Stimulated activated CD8-positive, alpha-beta memory T cell treated with anti-CD3 and anti-CD28 coated beads, Interleukin-4, amount 100 ng/mL, for 1 hour (primary cell): ENCODE data around the gene POLR2A.
"Not testable (repeated sequence)": the region's sequence is repeated elsewhere in the genome, so short reads cannot be mapped to it uniquely, and the experiment has no call there.

Experiments used
- DNase-seq, 2 donors: peaks; one replicate each; pipeline ENCODE4 v3.0.0-alpha.2; 2020; ENCODE audit warnings: low read depth in 2 of 2, low spot score in 1 of 2

POLR2A gene

DNA sequence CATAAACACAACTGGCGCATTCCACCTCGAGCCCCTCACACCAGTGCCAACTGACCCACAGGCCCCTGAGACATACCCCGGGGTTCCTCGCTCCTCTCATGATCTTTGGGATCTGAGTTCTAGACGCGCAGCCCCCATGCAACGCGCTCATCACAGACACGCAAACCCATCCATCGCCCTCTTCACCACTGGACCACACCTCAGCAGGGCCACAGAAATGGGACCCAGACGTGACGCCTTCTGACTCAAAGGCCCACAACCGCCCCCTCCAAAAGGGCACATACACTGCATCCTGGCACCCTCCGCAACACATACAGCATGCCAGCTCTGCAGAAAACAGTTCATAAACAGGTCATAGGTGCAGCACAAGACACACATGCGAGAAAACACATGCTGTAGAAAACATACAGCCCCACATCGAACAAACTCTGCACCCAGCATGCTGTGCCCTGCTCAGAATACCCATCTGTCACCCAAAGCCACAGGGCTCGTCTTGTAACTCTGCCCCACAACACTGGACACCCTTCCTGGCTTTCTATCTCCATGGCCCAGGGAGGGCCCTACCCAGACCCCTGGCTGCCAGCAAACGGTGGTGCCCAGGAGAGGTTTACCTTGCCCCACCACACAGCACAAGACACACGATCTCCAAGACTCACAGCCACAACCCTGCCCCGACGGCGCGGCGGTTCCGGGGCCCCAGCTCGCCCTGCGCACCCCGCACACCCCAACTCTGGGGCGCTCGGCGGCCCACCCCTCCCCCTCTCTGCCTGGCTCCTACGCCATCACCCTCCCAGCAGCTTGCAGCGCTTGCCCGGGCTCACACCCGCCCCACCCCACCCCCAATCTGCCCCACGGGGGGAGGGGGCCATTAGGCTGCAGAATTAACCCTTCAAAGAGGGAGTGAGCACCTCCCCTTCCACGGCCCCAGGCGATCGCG lies 5.6 kb upstream of the POLR2A start:
- DNase-seq: no peak

DNA sequence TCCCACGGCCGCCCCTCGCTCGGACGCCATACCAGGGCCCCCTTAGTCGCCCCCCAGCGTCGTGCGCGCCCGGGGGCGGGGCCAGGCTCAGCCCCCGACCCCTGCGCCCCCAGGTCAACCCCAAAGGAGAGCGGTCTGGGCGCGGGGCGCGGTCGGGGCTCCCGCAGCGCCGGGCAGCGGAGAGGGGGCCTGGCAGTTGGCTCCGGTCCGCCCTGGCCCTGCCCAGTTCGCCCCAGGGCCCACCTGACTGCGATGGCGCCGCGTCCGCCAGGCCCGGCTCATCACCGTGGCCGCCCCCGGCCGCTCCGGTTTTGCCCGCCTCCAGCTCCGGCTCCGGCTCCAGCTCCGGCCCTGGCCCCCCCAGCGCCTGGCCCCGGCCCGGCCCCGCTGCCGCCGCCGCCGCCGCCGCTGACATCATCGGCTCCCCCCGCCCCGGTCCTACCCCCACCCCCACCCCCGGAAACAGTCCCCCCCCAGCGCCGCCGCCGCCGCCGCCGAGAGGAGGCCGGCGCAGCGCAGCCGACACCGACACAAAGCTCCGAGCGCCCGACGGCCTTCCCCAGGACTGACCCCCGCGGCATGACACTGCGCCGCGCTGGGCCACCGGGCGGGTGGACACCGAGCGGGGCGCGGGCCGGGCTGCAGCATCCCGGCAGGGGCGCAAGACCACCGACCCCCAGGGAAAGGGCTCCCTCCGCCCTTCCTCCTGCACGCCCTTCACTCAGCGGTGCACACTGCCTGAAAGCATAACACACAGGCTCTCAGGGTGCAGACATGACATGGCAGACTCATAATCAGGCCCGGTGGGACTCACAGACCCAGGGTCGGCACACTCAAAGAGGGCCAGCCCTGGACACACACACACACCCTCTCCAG lies 4.7 kb upstream of the POLR2A start, which contains the start of gene ZBTB4:
TSS of gene ZBTB4 (minus strand) at position 419 of the 876 bp plus-strand sequence. CDS start 12,830 bp downstream, outside the sequence.
- DNase-seq: peak; percentile 42 to 55

DNA sequence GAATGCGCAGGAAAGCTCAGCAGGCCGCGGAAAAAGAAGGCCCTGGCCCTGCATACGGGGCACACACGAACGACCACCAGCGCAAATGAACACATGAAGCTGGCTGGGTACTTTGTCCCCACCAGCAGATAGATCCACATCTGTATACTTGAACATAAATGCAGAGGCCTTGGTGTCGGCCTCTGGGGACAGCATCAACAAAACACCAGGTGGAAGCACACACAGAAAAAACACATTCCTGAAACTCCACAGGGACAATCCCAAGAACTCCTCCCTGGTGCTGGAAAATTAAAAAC lies 4.1 kb upstream of the POLR2A start:
- DNase-seq: no peak

DNA sequence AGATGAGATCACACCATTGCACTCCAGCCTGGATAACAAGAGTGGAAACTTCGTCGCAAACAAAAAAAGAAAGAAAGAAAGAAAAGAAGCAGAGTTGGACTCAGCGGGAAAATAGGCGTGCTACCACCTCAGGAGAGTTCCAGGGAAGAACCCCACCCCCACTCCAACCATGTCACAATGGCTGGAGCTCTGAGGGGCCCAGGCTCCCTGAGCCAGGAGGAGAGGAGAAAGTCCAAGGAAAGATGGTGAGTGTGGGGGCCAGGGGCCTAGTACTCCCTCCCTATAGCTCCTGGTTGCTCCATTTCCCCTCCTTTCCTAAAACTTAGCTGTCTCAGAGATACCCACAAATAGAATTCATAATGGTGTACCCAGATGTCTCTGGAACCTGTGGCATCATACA lies 2.9 kb upstream of the POLR2A start, which contains the start of gene SLC35G6:
TSS of gene SLC35G6 (plus strand) at position 172 of the 400 bp plus-strand sequence. CDS start at position 243, 71 bp downstream.
- DNase-seq: not testable (repeated sequence)

DNA sequence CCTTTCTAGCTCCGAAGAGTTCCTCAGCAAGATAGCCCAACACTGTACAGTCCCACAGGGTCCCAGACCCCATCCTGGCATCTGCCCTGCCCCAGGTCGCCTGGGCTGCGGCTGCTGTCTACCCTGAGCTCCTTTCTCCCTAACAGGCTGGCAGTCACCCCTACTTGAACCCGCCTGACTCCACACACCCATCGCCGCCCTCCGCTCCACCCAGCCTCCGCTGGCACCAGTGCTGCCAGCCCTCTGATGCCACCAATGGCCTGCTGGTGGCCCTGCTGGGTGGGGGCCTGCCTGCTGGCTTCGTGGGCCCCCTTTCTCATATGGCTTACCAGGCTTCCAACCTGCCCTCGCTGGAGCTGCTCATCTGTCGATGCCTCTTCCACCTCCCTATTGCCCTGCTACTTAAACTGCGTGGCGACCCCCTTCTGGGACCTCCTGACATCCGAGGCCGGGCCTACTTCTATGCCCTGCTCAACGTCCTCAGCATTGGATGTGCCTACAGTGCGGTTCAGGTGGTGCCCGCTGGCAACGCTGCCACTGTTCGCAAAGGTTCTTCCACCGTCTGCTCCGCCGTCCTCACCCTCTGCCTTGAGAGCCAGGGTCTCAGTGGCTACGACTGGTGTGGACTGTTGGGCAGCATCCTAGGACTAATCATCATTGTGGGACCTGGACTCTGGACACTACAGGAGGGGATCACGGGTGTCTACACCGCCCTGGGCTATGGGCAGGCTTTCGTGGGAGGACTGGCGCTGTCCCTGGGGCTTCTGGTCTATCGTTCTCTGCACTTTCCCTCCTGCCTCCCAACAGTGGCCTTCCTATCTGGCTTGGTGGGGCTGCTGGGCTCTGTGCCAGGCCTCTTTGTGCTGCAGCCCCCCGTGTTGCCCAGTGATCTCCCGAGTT lies 2.1 kb upstream of the POLR2A start:
- DNase-seq: not testable (repeated sequence)

DNA sequence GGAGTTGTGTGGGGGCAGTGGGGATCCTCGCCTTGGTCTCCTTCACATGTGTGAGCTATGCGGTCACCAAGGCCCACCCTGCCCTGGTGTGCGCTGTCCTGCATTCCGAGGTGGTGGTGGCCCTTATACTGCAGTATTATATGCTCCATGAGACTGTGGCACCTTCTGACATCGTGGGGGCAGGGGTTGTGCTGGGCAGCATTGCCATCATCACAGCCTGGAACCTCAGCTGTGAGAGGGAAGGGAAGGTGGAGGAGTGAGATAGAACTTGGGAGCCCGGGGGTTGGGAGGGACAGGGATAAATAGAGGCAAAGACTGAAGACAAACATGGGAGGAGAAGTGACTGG lies 1.5 kb upstream of the POLR2A start:
- DNase-seq: not testable (repeated sequence)

DNA sequence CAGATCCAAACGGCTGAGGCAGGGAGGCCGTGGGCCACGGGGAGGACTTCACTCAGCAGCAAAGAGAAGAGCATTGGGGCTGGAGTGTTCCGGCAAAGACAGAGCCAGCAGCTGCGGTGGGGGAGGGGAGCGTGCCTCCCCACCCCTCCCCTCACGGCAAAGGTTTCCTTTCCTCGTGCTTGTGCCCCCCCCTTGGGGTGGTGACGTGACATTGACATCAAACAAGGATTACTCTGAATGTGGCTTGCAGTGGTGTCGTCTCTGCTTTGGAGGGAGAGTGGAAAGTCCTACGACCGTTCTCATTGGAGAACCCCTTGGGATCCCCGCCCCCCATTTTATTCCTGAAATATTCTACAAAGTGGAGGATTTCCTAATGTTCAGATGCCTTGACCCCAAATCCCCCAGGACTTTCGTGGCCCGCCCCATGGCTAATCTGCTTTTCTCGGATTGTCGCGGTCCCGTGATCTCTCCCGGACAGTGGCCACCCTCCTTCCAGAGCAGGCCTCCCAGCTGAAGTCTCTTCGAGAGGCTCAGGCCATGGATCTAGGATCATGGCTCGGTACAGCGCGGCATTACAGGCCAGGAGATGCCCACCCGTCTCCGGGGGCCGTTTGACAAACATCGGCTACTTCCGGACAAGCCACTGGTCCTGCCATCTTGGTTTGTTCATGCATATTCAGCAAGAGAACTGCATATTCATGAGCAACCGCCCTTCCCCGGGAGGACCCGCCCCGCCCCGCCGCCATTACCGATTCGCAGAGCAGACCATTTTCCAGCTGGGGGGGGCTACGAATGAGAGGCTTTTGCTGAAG lies 705 bp upstream of the POLR2A start:
- DNase-seq: peak; percentile 87 to 93

DNA sequence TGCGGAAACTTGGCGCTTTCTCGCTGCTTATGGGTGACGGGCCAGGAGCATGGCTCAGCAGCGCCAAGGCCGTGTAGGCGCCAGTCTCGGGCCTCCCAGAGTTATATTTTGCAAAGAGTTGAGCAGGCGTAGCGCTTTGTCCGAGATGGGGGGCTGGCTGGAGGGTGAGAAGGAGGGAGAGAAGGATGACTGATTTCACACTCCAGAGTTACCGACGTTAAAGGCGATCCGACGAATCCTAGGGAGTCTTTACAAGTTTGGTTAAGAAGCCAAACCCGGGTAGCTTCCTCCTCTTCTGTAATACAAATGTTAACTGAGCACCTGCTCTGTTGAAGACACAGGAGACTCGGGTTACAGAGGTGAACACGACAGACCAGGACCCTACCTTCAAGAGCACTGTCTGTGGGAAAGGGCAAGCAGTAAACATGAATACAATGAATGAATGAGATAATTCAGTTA lies 782 bp downstream of the POLR2A start:
- DNase-seq: no peak

DNA sequence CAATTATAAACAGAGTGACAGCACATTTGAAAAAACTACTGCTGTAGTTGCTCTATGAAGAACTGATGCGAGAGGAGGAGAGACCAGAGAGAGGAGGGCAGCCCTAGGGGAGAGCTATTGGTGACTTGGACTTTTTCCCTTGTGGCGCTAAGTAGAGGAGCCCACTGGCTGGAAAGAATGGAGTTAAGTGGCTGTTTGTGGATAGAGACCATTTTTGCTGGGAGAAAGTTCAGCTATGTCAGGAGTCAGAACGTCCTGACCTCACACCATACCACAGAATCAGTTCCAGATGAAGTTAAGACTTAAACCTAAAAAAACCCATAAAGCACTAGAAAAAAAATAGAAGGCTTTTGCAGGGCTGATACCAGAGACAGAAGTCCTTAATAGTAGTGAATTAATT lies 2.0 kb downstream of the POLR2A start:
- no peak for DNase-seq

DNA sequence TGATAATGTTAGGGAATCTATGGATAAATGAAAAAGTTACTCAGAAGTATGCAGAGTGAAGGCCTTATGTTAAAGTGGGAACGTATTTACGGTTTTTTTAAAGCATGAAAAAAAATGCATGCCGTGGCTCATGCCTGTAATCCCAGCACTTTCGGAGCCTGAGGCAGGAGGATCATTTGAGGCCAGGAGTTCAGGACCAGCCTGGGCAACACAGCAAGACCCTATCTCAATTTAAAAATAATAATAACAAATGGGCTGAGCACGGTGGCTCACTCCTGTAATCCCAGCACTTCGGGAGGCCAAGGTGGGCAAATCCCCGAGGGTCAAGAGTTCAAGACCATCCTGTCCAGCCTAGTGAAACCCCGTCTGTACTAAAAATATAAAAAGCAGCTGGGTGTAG lies 6.0 kb downstream of the POLR2A start:
- DNase-seq: no peak

DNA sequence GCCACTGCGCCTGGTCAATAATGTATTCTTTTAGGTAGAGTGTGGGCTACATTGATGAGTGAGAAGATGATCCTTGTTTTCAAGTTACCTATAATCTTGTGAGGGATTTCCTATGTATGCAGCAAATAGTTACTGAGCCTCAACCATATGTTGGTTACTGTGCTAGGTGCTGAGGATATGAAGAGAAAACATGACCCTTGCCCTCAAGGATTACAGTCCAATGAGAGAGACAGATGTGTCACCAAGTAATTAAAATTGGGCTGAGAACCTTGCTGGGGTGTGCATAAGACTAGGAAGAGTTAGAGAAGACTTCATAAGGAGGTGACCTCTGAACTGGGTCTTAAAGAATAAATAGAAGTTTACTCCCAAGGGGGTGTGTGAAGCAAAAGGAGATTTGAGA lies 7.4 kb downstream of the POLR2A start:
- no peak for DNase-seq

DNA sequence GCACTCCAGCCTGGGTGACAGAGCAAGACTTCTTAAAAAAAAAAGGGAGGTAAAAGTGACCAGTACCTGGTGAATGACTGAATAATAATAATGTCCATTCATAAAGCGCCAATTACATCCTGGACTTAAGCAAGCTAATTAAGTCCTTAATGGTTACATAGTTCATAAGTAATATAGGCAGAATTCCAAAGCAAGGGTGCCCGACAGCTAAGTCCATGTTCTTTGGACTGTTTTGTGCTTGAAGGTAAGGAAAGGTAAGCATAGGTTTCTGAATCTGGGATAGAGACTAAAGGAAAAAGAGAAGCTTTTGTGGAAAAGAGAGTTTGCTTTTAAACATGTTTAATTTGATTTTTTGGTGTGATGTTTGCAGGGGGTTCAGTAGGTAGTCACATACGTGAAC lies 9.8 kb downstream of the POLR2A start:
- no peak for DNase-seq

DNA sequence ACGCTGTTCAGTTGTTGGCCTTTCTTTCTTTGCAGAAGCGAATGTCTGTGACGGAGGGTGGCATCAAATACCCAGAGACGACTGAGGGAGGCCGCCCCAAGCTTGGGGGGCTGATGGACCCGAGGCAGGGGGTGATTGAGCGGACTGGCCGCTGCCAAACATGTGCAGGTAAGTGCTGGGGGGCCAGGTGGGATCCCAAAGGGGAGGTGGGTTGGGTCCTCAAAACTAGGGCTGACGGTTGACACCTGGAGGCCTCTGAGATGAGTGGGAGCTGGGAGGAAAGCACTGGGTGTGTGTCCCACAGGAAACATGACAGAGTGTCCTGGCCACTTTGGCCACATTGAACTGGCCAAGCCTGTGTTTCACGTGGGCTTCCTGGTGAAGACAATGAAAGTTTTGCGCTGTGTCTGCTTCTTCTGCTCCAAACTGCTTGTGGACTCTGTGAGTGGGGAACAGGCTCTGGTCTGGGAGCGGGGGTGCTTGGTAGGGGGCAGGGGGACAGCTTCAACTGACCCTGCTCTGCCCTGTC lies 11.8 kb downstream of the POLR2A start:
- DNase-seq: no peak

DNA sequence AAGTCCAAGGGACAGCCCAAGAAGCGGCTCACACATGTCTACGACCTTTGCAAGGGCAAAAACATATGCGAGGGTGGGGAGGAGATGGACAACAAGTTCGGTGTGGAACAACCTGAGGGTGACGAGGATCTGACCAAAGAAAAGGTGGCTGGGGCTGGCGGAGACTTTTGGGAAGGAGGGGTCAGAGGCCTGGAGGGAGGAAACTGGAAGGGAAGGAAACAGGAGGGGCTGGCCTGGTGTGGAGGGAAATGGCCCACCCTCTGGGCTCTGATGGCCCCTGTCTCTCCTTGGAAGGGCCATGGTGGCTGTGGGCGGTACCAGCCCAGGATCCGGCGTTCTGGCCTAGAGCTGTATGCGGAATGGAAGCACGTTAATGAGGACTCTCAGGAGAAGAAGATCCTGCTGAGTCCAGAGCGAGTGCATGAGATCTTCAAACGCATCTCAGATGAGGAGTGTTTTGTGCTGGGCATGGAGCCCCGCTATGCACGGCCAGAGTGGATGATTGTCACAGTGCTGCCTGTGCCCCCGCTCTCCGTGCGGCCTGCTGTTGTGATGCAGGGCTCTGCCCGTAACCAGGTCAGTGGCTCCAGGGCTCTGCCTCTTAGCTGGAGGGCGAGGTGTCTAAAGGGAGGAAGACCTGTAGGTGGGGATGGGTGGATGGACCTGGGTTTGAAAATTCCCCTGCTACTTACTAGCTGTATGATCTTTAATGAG lies 12.5 kb downstream of the POLR2A start:
- no peak for DNase-seq

DNA sequence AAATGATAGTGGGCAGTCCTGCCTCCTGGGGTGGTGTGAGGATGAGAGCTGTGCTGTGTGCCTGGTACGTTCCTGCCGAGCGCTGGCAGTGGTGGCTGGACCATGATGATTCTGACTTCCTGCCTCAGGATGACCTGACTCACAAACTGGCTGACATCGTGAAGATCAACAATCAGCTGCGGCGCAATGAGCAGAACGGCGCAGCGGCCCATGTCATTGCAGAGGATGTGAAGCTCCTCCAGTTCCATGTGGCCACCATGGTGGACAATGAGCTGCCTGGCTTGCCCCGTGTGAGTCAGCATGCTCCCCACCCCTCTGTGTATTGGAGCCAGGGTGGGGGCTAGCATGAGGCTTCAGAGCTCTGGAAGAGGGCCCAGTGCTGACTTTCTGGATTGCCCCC lies 13.1 kb downstream of the POLR2A start:
- DNase-seq: no peak

DNA sequence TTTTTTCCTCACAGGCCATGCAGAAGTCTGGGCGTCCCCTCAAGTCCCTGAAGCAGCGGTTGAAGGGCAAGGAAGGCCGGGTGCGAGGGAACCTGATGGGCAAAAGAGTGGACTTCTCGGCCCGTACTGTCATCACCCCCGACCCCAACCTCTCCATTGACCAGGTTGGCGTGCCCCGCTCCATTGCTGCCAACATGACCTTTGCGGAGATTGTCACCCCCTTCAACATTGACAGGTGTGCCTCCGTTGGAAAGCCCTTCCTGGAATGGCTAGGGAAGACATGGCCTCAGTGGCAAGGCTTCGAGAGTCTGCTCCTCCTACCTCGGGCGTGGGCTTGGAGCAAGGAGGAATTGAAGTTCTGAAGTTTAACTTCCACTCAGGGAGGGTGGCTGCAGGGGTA lies 13.5 kb downstream of the POLR2A start:
- DNase-seq: no peak

DNA sequence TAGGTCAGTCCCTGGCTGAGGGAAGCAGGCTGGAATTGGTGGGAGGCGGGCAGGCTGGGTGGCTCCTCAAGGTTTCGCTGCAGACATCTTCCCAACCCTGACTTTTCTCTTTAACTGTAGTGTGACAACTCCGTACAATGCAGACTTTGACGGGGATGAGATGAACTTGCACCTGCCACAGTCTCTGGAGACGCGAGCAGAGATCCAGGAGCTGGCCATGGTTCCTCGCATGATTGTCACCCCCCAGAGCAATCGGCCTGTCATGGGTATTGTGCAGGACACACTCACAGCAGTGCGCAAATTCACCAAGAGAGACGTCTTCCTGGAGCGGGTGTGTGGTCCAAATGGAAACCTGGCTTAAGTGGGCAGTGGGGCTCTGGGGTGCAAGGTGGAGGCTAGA lies 15.0 kb downstream of the POLR2A start:
- DNase-seq: no peak

DNA sequence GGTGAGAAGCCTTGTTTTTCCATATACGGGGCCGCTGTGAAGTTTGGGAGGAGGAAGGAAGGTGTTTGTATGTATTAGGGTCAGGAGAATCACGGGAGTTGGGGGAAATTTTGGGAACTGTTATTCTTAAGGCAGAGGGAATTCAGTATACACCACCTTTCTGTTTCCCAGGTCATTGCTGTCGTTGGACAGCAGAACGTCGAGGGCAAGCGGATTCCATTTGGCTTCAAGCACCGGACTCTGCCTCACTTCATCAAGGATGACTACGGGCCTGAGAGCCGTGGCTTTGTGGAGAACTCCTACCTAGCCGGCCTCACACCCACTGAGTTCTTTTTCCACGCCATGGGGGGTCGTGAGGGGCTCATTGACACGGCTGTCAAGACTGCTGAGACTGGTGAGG lies 17.6 kb downstream of the POLR2A start:
- no peak for DNase-seq

DNA sequence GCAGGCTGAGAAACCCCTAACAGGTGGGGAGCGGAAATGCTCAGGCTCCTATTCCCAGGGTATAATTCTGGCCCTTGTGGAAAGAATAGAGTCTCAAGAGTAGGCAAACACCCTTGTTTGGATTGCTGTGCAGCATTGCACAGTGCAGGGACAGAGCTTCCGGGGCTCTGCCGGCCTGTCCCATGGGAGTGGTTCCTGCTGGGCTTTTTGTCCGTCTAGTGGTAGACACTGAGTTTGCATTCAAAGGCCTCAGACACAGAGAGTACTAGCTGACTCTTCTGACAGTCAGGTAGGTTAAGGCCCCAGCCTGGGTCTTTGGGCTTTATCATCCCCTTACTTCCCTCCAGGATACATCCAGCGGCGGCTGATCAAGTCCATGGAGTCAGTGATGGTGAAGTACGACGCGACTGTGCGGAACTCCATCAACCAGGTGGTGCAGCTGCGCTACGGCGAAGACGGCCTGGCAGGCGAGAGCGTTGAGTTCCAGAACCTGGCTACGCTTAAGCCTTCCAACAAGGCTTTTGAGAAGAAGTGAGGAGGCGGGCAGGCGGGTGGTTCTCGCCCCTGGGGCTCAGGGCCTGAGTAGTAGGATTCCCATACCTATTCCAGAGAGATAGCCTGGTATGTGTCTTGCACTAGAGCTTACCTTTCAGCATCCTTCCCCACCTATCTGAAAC lies 18.1 kb downstream of the POLR2A start:
- no peak for DNase-seq
